ENCODE data around the gene RTL5.

Gene RTL5

GRCh38 chrX:72108666-72109065 is 23.0 kb downstream of the RTL5 start:
- no peak for DNase-seq (ENCODE audit: low read depth in 2 of 2)

GRCh38 chrX:72107841-72108595 is 23.7 kb downstream of the RTL5 start:
- DNase-seq (ENCODE audit: low read depth in 2 of 2): no peak

- DNase-seq (ENCODE audit: low read depth in 2 of 2): no peak
These were observed 24.4 kb downstream of the RTL5 start for GRCh38 chrX:72107320-72107719.

- no peak for DNase-seq (ENCODE audit: low read depth in 2 of 2)
These were observed 26.3 kb downstream of the RTL5 start for GRCh38 chrX:72105436-72105835.

- DNase-seq (ENCODE audit: low read depth in 2 of 2): no peak
These were observed 29.0 kb downstream of the RTL5 start for GRCh38 chrX:72102760-72103159.

GRCh38 chrX:72102126-72102525 is 29.6 kb downstream of the RTL5 start:
- DNase-seq (ENCODE audit: low read depth in 2 of 2): no peak

- no peak for DNase-seq (ENCODE audit: low read depth in 2 of 2)
These were observed 30.1 kb downstream of the RTL5 start for GRCh38 chrX:72101597-72102037.

- DNase-seq (ENCODE audit: low read depth in 2 of 2): peak; percentile 10 to 40
These were observed 30.8 kb downstream of the RTL5 start for GRCh38 chrX:72100824-72101351.

- no peak for DNase-seq (ENCODE audit: low read depth in 2 of 2)
These were observed 31.5 kb downstream of the RTL5 start for GRCh38 chrX:72100051-72100755.

GRCh38 chrX:72097098-72097497 is 34.6 kb downstream of the RTL5 start:
- no peak for DNase-seq (ENCODE audit: low read depth in 2 of 2)

GRCh38 chrX:72095370-72095769 is 36.3 kb downstream of the RTL5 start:
- no peak for DNase-seq (ENCODE audit: low read depth in 2 of 2)

- peak; percentile 12 to 21 for DNase-seq (ENCODE audit: low read depth in 2 of 2)
These were observed 36.8 kb downstream of the RTL5 start for GRCh38 chrX:72094894-72095293.

- no peak for DNase-seq (ENCODE audit: low read depth in 2 of 2)
These were observed 42.5 kb downstream of the RTL5 start for GRCh38 chrX:72089254-72089653.

- DNase-seq (ENCODE audit: low read depth in 2 of 2): no peak
These were observed 43.0 kb downstream of the RTL5 start for GRCh38 chrX:72088761-72089160.

GRCh38 chrX:72086995-72087394 is 44.7 kb downstream of the RTL5 start:
- no peak for DNase-seq (ENCODE audit: low read depth in 2 of 2)

- DNase-seq (ENCODE audit: low read depth in 2 of 2): no peak
These were observed 47.6 kb downstream of the RTL5 start for GRCh38 chrX:72084114-72084513.

- DNase-seq (ENCODE audit: low read depth in 2 of 2): no peak
These were observed 48.4 kb downstream of the RTL5 start for GRCh38 chrX:72083291-72083690.

GRCh38 chrX:72081605-72082320 is 50.0 kb downstream of the RTL5 start:
- no peak for DNase-seq (ENCODE audit: low read depth in 2 of 2)

- DNase-seq (ENCODE audit: low read depth in 2 of 2): no peak
These were observed 50.9 kb downstream of the RTL5 start for GRCh38 chrX:72080800-72081199.

- DNase-seq (ENCODE audit: low read depth in 2 of 2): no peak
These were observed 51.6 kb downstream of the RTL5 start for GRCh38 chrX:72080150-72080549.

GRCh38 chrX:72079607-72080006 is 52.1 kb downstream of the RTL5 start:
- DNase-seq (ENCODE audit: low read depth in 2 of 2): no peak

- no peak for DNase-seq (ENCODE audit: low read depth in 2 of 2)
These were observed 53.3 kb downstream of the RTL5 start for GRCh38 chrX:72078411-72078810.

All from stimulated activated CD4-positive, alpha-beta T cell treated with anti-CD3 and anti-CD28 coated beads, Interleukin-1b, Interleukin-23, amount 100 ng/mL, for 4 hours (primary cell).